Spleen (tissue), 11 donors: ENCODE results near the gene SLC41A3. TPM values are rescaled to one million over a fixed set of nuclear protein-coding genes. Genes with fewer than 3 reads are reported as not detected.
A peak's percentile ranks its signal among the peaks of the same experiment; 100 is the strongest.

Experiments used
- DNase-seq: peaks from one replicate; pipeline ENCODE4 v3.0.0-alpha.2; 2020
- H3K27ac ChIP-seq, 8 donors: fragments of 200-600 bp; sonication (generic) in 7 of 8; 1 replicate in 4 of 8; 2 replicates in 4 of 8; pipeline versions ENCODE4 v1.5.0 to v1.8.0; 2016 to 2021; ENCODE audit warnings: inconsistent platforms in 4 of 8, mild to moderate bottlenecking in 4 of 8, moderate library complexity in 1 of 8
- H3K27me3 ChIP-seq, 7 donors: fragments of 200-600 bp; sonication (generic) in 6 of 7; replicated peaks in 1 of 7; 1 replicate in 4 of 7; 2 replicates in 3 of 7; pipeline versions ENCODE4 v1.5.0 to v1.8.0; 2016 to 2021; ENCODE audit warnings: inconsistent platforms in 3 of 7, mild to moderate bottlenecking in 1 of 7
- H3K36me3 ChIP-seq, 6 donors: fragments of 200-600 bp; sonication (generic) in 5 of 6; 1 replicate in 4 of 6; 2 replicates in 2 of 6; pipeline versions ENCODE4 v1.5.0 to v1.8.0; 2016 to 2021; ENCODE audit warnings: inconsistent platforms in 2 of 6
- H3K4me1 ChIP-seq, 6 donors: fragments of 200-600 bp; sonication (generic) in 5 of 6; 1 replicate in 3 of 6; 2 replicates in 3 of 6; pipeline versions ENCODE4 v1.5.0 to v1.8.0; 2016 to 2021; ENCODE audit warnings: inconsistent platforms in 3 of 6
- H3K4me3 ChIP-seq, 8 donors: fragments of 200-600 bp; sonication (generic) in 7 of 8; 1 replicate in 4 of 8; 2 replicates in 4 of 8; pipeline versions ENCODE4 v1.5.0 to v1.8.0; 2016 to 2021; ENCODE audit warnings: inconsistent platforms in 4 of 8, mild to moderate bottlenecking in 4 of 8, moderate library complexity in 2 of 8
- H3K9me3 ChIP-seq, 8 donors: fragments of 200-600 bp; sonication (generic) in 7 of 8; 1 replicate in 4 of 8; 2 replicates in 4 of 8; pipeline versions ENCODE4 v1.5.0 to v1.8.0; 2016 to 2021; ENCODE audit warnings: inconsistent platforms in 4 of 8
- CTCF ChIP-seq, 11 experiments: fragments of 200-600 bp in 7 of 11; fragments of 450-650 bp in 4 of 11; sonication (generic) in 4 of 11; IDR thresholded peaks in 8 of 11; conservative IDR thresholded peaks in 3 of 11; 1 replicate in 7 of 11; 2 replicates in 4 of 11; pipeline versions ENCODE4 v1.4.0 to v1.8.0; 2016 to 2021; ENCODE audit warnings: antibody characterized with exemption in 11 of 11, inconsistent platforms in 4 of 11, mild to moderate bottlenecking in 1 of 11
- POLR2A ChIP-seq, 3 donors: fragments of 450-650 bp; IDR thresholded peaks; one replicate each; pipeline ENCODE4 v1.5.1; 2017; ENCODE audit warnings: antibody characterized with exemption in 3 of 3, mild to moderate bottlenecking in 1 of 3
- POLR2AphosphoS5 ChIP-seq, 3 donors: sonication (generic); formaldehyde crosslinking; IDR thresholded peaks; one replicate each; pipeline ENCODE4 v1.5.1; 2017; ENCODE audit warnings: antibody characterized with exemption in 3 of 3
- WGBS, 5 donors: extraction: QIAGEN DNeasy Blood & Tissue Kit in 3 of 5; methylation state at CpG; one replicate each; pipeline versions ENCODE4 v1.1.5 to v1.1.7; 2013 to 2018; 5-methylcytosine and 5-hydroxymethylcytosine counted together
- intact Hi-C: fragments of 100-400 bp; cut with DNase I; formaldehyde crosslinking; loops from one replicate; pipeline ENCODE4 v1.15.0; 2023; ENCODE audit warnings: low total_unique reads
- polyA plus RNA-seq, 3 donors: library from polyadenylated mRNA; stranded (reverse); fragments of 200-250 nt; gene quantifications; one replicate each; pipeline ENCODE4 v1.2.1, GENCODE V29; 2013
- total RNA-seq, 7 donors: library from RNA; depleted of rRNA in 3 of 7; stranded (reverse); fragments of >200 nt in 3 of 7; fragmentation: NEBNext Ultra II Directional in 4 of 7; extraction: Animal tissue kit (Norgen Biotek cat#: 25700) in 4 of 7; gene quantifications; one replicate each; pipeline versions ENCODE4 v1.1.0 to v1.2.1, GENCODE V29; 2016 to 2021
- donor health status: healthy with polysubstance abuse.
- donor health status: DM: no; HTN: no; CAD: no; lungs with moderate emphysema.
- donor health status: DM: no; HTN: no; CAD: no.
- donor health status: Bipolar disorder and iron deficiency.
- donor health status: healthy.
- donor health status: DM: no; HTN: no; CAD: no.
- donor health status: DM: yes; HTN: yes; CAD: no.

The SLC41A3 gene
- total and polyA plus RNA-seq, 10 donors: 16.3 to 43.7 (median 33.7) TPM

- Histone ChIP-seq H3K27me3 (no peaks in the 10 kb centered on the region), H3K4me3 (no peak overlapping the region), H3K36me3 (peaks cover 0 to 24% (median 3%) of the 10 kb centered on the region in 6 donors), H3K4me1 (peaks cover 0 to 30% (median 13%) of the 10 kb centered on the region in 6 donors), H3K9me3 (no peaks in the 10 kb centered on the region), H3K27ac (peak overlapping the region in 2 of 8 donors; percentile 56 to 59)
- WGBS, 5 donors: 94 to 98% (median 96%) methylated on average over 9 to 10 of the region's 10 CpGs
- DNase-seq: no peak
- intact Hi-C loops: no loop called here
- TF ChIP-seq POLR2AphosphoS5 (IDR thresholded peaks at IDR 0.05) (no peak), POLR2A (IDR thresholded peaks at IDR 0.05) (no peak), CTCF (IDR thresholded peaks at IDR 0.05 in 8 of 11, conservative IDR thresholded peaks at IDR 0.05 in 3 of 11) (no peak)
Measured at GRCh38 chr3:126056088-126056487, 27.8 kb downstream of the SLC41A3 start.

GRCh38 chr3:126054870-126055269, 29.1 kb downstream of the SLC41A3 start:
- no peak for DNase-seq
- no peaks in the 10 kb centered on the region for H3K9me3 ChIP-seq
- no peak overlapping the region for H3K27ac ChIP-seq
- 95 to 98% (median 97%) methylated on average over 5 of the region's 5 CpGs for WGBS, 5 donors
- intact Hi-C loops: no loop called here
- H3K36me3 ChIP-seq: peaks cover 0 to 30% (median 2%) of the 10 kb centered on the region in 6 donors
- no peak for TF ChIP-seq CTCF (IDR thresholded peaks at IDR 0.05 in 8 of 11, conservative IDR thresholded peaks at IDR 0.05 in 3 of 11)
- TF ChIP-seq POLR2AphosphoS5 (IDR thresholded peaks at IDR 0.05): no peak
- TF ChIP-seq POLR2A (IDR thresholded peaks at IDR 0.05): no peak
- no peaks in the 10 kb centered on the region for H3K27me3 ChIP-seq
- no peak overlapping the region for H3K4me3 ChIP-seq
- peaks cover 0 to 30% (median 13%) of the 10 kb centered on the region in 6 donors for H3K4me1 ChIP-seq

GRCh38 chr3:126053949-126054569, 29.9 kb downstream of the SLC41A3 start:
- H3K36me3 ChIP-seq: peaks cover 0 to 33% (median 4%) of the 10 kb centered on the region in 6 donors
- DNase-seq: no peak
- H3K27ac ChIP-seq: no peak overlapping the region
- no peaks in the 10 kb centered on the region for H3K9me3 ChIP-seq
- TF ChIP-seq POLR2A (IDR thresholded peaks at IDR 0.05) (no peak), CTCF (IDR thresholded peaks at IDR 0.05 in 8 of 11, conservative IDR thresholded peaks at IDR 0.05 in 3 of 11) (no peak), POLR2AphosphoS5 (IDR thresholded peaks at IDR 0.05) (no peak)
- no peaks in the 10 kb centered on the region for H3K27me3 ChIP-seq
- intact Hi-C loops: no loop called here
- H3K4me1 ChIP-seq: peaks cover 0 to 30% (median 13%) of the 10 kb centered on the region in 6 donors
- WGBS, 5 donors: 89 to 98% (median 95%) methylated on average over 6 of the region's 6 CpGs
- H3K4me3 ChIP-seq: no peak overlapping the region

GRCh38 chr3:126053513-126053912, 30.4 kb downstream of the SLC41A3 start:
- peaks cover 0 to 38% (median 5%) of the 10 kb centered on the region in 6 donors for H3K36me3 ChIP-seq
- H3K27me3 ChIP-seq: no peaks in the 10 kb centered on the region
- no peak overlapping the region for H3K27ac ChIP-seq
- no peak for TF ChIP-seq POLR2AphosphoS5 (IDR thresholded peaks at IDR 0.05)
- intact Hi-C loops: no loop called here
- no peak for DNase-seq
- no peak overlapping the region for H3K4me3 ChIP-seq
- H3K9me3 ChIP-seq: no peaks in the 10 kb centered on the region
- WGBS, 5 donors: 84 to 100% (median 91%) methylated on average over 1 of the region's 1 CpG
- H3K4me1 ChIP-seq: peaks cover 0 to 30% (median 13%) of the 10 kb centered on the region in 6 donors
